NCI-H2196 (cell line): ENCODE measurements around the gene RSAD2.
A peak's percentile ranks its signal among the peaks of the same experiment; 100 is the strongest.
"Not testable (repeated sequence)": the region's sequence is repeated elsewhere in the genome, so short reads cannot be mapped to it uniquely, and the experiment has no call there.

Experiments used
- DNase-seq: peaks from one replicate; lab custom pipeline; 2025; ENCODE audit not compliant: unreplicated experiment; lab: John Stamatoyannopoulos, UW

The RSAD2 gene

GRCh38 chr2:6877402-6878304, at the start of gene RSAD2:
TSS of gene RSAD2 (plus strand) at chr2:6877777. CDS start at chr2:6877801, 24 bp downstream.
- DNase-seq: peak; percentile 71

- peak; percentile 33 for DNase-seq
These were observed 49.3 kb upstream of the RSAD2 start for GRCh38 chr2:6828299-6828584.

GRCh38 chr2:6831229-6831628, 46.3 kb upstream of the RSAD2 start:
- DNase-seq: no peak

- no peak for DNase-seq
These were observed 44.8 kb upstream of the RSAD2 start for GRCh38 chr2:6832596-6833299.

- no peak for DNase-seq
These were observed 44.3 kb upstream of the RSAD2 start for GRCh38 chr2:6833300-6833604.

- no peak for DNase-seq
These were observed 43.4 kb upstream of the RSAD2 start for GRCh38 chr2:6834163-6834562.

- DNase-seq: no peak
These were observed 42.1 kb upstream of the RSAD2 start for GRCh38 chr2:6835467-6835866.

GRCh38 chr2:6838673-6839319, 38.8 kb upstream of the RSAD2 start:
- DNase-seq: no peak

- DNase-seq: no peak
These were observed 35.9 kb upstream of the RSAD2 start for GRCh38 chr2:6841537-6842287.

GRCh38 chr2:6845312-6845711, 32.3 kb upstream of the RSAD2 start:
- no peak for DNase-seq

GRCh38 chr2:6845903-6846302, 31.7 kb upstream of the RSAD2 start:
- no peak for DNase-seq

GRCh38 chr2:6846540-6846939, 31.0 kb upstream of the RSAD2 start:
- no peak for DNase-seq

- no peak for DNase-seq
These were observed 30.5 kb upstream of the RSAD2 start for GRCh38 chr2:6846967-6847681.

- DNase-seq: no peak
These were observed 25.4 kb upstream of the RSAD2 start for GRCh38 chr2:6852195-6852594.

GRCh38 chr2:6854416-6854815, 23.2 kb upstream of the RSAD2 start:
- DNase-seq: no peak

- DNase-seq: no peak
These were observed 21.6 kb upstream of the RSAD2 start for GRCh38 chr2:6855860-6856547.

- DNase-seq: no peak
These were observed 21.0 kb upstream of the RSAD2 start for GRCh38 chr2:6856548-6856920.

GRCh38 chr2:6858466-6859027, 19.0 kb upstream of the RSAD2 start:
- DNase-seq: not testable (repeated sequence)

GRCh38 chr2:6860296-6860695, 17.3 kb upstream of the RSAD2 start:
- no peak for DNase-seq

GRCh38 chr2:6863792-6864191, 13.8 kb upstream of the RSAD2 start:
- DNase-seq: no peak
